Fibroblast of skin of scalp (primary cell): Measurements from ENCODE around the gene DNAAF6. TPM values are rescaled to one million over a fixed set of nuclear protein-coding genes. Genes with fewer than 3 reads are reported as not detected.
"Not testable (repeated sequence)": the region's sequence is repeated elsewhere in the genome, so short reads cannot be mapped to it uniquely, and the experiment has no call there.

Source experiments
- DNase-seq: peaks from one replicate; pipeline ENCODE4 v3.0.0-alpha.2; 2013
- polyA plus RNA-seq, 2 experiments: library from polyadenylated mRNA; unstranded; fragments of 120-200 nt; gene quantifications; one replicate each; pipeline ENCODE4 v1.2.1, GENCODE V29; 2013; ENCODE audit not compliant: insufficient read length in 2 of 2

DNAAF6 gene
- not detected for polyA plus RNA-seq (2013, experiment 1 of 2; ENCODE audit: insufficient read length)
- polyA plus RNA-seq (2013, experiment 2 of 2; ENCODE audit: insufficient read length) = not detected

GRCh38 chrX:107205770-107206696 is at the start of gene DNAAF6, which contains the start of gene NUP62CL:
Gene DNAAF6 (plus strand): TSS chrX:107206611. CDS start chrX:107212876, 6,265 bp downstream.
Gene NUP62CL (minus strand): TSS chrX:107206433. CDS start chrX:107175146, 31,287 bp downstream.
- peak; percentile 20 for DNase-seq

DNA sequence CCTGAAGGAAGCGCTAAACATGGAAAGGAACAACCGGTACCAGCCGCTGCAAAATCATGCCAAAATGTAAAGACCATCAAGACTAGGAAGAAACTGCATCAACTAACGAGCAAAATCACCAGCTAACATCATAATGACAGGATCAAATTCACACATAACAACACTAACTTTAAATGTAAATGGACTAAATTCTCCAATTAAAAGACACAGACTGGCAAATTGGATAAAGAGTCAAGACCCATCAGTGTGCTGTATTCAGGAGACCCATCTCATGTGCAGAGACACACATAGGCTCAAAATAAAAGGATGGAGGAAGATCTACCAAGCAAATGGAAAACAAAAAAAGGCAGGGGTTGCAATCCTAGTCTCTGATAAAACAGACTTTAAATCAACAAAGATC is 48.8 kb upstream of the DNAAF6 start:
- not testable (repeated sequence) for DNase-seq

DNA sequence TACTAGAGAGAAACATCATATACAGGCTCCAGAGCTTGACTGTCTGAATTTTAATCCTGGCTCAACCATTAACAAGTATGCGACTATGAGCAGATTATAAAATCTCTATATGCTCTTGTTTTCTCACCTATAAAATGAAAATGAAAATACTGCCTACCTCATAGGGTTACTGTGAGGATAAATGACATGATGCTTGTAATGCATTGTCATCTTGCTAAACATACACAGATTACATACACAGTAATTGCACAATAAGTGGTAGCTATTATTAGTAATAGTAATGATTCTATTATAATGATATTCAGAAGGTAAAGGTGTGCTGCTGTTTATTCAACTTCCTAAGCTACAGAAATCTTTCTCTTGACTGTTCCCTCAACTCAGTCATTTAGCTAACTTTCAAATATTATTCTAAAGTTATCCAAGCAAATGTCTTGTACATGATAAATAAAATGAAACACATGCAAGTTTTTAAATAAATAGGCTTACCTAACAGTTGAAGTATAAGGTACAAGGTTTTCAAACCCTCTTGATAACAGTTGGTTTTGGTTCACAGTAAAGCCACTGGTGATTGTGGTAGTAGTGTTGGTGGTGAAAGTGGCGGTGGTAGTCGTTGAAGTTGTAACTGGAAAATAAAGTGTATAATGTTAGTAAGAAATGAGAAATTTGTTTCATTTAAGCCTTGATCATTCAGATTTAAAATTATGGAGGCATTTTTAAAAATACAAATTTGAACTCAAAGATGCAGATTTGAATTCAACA is 39.1 kb upstream of the DNAAF6 start:
- no peak for DNase-seq

GRCh38 chrX:107168257-107168656 is 38.2 kb upstream of the DNAAF6 start:
- DNase-seq = no peak

- no peak for DNase-seq
Observed at GRCh38 chrX:107168712-107169111, 37.7 kb upstream of the DNAAF6 start.

- DNase-seq = no peak
Observed at GRCh38 chrX:107171369-107172102, 34.9 kb upstream of the DNAAF6 start.

GRCh38 chrX:107197319-107197718 is 9.1 kb upstream of the DNAAF6 start:
- no peak for DNase-seq

- DNase-seq = not testable (repeated sequence)
Observed at GRCh38 chrX:107198074-107198473, 8.3 kb upstream of the DNAAF6 start.

DNA sequence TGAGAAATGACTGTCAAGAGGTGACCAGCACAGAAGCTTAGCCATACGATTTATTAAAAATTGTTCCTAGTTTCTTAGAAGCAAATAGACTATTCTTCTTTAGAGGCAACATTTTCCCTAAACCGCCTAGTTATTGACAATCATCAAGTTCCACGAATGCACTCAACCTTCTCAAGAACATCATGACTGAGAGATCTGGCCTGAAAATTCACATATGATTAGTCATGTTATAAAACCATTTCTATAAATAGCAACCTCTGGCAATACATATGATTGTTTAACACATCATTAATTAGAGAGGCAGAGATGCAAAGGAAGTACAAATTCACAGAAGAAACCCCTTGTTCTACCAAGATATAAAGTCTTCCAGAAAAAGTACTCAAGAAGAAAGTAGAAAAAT is 6.9 kb upstream of the DNAAF6 start:
- no peak for DNase-seq

DNA sequence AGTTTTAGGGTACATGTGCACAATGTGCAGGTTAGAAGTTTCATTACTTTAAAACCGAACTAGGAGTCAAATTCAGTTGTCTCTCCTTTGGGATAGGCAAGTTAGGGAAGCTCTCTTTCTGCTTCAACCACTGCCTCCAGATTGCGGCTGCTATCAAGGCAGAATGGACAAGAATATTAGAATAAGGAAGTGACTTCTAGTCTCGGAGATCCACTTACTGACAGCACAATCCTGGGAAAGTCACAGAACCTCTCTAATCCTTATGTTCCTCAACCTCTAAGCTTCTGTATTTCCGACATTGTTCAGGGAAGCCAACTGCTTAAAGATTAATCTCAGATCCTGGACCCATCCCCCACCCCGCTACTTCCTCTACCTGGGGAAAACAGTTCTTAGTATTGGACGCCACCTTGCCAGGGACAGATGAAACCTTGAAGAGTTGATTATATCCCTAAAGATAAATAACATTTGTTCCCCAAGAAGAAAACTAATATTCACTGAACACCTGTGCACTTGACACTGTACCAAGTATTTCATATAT is 2.3 kb upstream of the DNAAF6 start:
- no peak for DNase-seq

GRCh38 chrX:107206697-107207065 is 270 bp downstream of the DNAAF6 start:
- no peak for DNase-seq

DNA sequence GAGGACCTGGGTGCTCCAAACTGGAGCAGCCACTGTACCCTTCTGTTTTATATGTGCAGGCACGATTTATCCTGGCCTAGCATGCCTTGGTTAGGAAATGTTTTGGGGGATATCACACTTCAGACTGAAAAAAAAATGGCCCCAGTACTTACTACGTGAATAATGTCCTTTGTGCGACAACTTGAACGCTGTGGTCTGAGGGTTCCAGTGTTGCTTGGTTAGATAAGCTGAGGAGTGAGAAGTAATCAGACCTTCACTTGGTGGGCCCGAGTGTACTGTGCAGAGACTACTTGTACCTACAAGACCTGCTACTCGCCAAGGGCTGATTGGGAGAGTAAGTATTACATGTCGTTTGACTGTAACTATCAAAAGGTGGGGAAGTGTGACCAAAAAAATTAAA is 678 bp downstream of the DNAAF6 start:
- no peak for DNase-seq

GRCh38 chrX:107207943-107208342 is 1.5 kb downstream of the DNAAF6 start:
- no peak for DNase-seq

- no peak for DNase-seq
Observed at GRCh38 chrX:107213477-107213876, 7.1 kb downstream of the DNAAF6 start.

- DNase-seq = no peak
Observed at GRCh38 chrX:107226757-107227156, 20.3 kb downstream of the DNAAF6 start.

DNA sequence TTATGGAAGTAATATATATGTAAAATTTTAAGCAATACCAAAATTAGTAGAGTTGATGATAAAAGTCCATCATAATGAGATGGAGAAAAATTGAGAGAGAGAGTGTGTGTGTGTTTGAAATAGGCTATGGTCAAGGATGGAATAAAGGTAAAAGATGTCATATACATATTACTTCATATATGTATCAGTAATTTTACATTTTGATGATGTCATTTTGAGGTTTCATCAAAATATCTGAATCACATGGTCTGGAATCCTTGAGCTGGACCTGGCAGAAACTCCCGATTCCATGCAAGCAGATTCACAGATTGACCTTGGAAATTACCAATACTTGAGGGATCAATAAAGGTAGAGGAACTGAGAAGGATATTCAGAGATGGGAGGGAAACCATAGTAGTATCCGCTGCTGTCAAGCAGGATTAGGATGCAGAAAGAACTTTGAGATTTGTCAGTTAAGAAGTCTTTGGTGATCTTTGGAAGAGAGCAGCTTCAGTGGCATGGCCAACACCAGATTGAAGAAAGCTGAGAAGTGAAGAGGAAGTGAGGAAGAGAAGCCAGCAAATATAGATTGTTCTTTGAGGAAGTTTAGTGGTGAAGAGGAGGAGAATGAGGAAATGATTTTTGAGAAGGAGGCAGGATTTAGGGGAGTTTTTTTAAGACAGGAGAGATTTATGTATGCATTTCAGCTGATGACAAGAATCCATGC is 21.5 kb downstream of the DNAAF6 start:
- no peak for DNase-seq

DNA sequence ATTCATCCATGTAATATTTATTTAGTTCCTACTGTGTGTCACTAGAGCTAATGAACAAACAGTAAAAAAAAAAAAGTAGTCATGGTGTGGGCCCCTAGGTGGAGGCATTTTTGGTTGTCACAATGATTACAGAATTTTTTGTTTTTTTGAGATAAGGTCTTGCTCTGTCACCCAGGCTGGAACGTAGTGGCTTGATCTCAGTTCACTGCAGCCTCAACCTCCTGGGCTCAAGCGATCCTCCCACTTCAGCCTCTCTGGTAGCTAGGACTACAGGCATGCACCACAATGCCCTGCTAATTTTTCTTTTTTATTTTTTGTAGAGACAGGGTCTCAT is 22.0 kb downstream of the DNAAF6 start:
- DNase-seq = no peak

GRCh38 chrX:107272431-107272921 is 66.1 kb downstream of the DNAAF6 start:
- DNase-seq = peak; percentile 0

DNA sequence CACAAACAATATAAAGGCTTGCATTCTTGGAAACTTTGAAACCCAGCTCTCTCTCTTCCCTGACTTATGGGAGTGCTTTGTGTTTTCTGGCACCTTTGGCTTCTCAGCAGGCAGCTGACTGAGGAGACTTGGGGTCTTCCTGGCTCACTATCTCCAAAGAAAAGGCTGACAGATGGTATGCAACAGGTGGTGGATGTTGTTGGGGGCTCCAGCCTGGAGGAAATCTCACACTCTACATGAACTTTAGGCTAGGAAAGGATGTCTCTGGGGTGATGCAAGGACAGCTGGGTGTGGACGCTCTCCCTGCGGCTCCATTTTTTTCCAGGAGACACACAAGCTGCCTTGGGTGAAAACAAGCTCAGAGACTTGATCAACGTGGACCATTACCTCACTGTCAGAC is 67.4 kb downstream of the DNAAF6 start:
- DNase-seq = no peak

GRCh38 chrX:107288676-107289075 is 82.3 kb downstream of the DNAAF6 start:
- DNase-seq = no peak

DNA sequence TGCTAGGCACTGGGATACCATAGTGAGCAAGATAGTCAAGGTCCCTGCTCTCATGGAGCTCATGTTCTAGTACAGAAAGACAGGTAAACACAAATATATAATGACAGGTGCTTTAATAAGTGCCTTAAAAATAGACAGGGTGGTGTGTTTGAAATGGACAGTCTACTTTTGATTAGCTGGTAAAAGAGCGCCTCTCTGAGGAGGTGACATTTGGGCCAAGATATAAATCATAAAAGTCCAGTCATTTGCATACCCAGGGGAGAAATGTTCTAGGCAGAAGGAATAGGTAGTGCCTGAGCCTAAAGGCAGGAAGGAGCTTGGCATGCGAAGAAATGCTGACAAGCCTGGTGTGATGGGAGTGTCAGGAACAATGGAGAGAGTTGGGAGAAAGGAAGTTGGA is 83.6 kb downstream of the DNAAF6 start:
- DNase-seq = no peak

- DNase-seq = no peak
Observed at GRCh38 chrX:107293056-107293455, 86.6 kb downstream of the DNAAF6 start.
